ENCODE measurements around the gene MUC5B.
"Not testable (repeated sequence)": the region's sequence is repeated elsewhere in the genome, so short reads cannot be mapped to it uniquely, and the experiment has no call there.

MUC5B gene, protein sequence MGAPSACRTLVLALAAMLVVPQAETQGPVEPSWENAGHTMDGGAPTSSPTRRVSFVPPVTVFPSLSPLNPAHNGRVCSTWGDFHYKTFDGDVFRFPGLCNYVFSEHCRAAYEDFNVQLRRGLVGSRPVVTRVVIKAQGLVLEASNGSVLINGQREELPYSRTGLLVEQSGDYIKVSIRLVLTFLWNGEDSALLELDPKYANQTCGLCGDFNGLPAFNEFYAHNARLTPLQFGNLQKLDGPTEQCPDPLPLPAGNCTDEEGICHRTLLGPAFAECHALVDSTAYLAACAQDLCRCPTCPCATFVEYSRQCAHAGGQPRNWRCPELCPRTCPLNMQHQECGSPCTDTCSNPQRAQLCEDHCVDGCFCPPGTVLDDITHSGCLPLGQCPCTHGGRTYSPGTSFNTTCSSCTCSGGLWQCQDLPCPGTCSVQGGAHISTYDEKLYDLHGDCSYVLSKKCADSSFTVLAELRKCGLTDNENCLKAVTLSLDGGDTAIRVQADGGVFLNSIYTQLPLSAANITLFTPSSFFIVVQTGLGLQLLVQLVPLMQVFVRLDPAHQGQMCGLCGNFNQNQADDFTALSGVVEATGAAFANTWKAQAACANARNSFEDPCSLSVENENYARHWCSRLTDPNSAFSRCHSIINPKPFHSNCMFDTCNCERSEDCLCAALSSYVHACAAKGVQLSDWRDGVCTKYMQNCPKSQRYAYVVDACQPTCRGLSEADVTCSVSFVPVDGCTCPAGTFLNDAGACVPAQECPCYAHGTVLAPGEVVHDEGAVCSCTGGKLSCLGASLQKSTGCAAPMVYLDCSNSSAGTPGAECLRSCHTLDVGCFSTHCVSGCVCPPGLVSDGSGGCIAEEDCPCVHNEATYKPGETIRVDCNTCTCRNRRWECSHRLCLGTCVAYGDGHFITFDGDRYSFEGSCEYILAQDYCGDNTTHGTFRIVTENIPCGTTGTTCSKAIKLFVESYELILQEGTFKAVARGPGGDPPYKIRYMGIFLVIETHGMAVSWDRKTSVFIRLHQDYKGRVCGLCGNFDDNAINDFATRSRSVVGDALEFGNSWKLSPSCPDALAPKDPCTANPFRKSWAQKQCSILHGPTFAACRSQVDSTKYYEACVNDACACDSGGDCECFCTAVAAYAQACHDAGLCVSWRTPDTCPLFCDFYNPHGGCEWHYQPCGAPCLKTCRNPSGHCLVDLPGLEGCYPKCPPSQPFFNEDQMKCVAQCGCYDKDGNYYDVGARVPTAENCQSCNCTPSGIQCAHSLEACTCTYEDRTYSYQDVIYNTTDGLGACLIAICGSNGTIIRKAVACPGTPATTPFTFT (N-terminal part only)

GRCh38 chr11:1222491-1223345 is at the start of gene MUC5B:
Gene MUC5B, plus strand, starts transcription at chr11:1223066. Its CDS starts 58 bp downstream, at chr11:1223124.
- no peak for FAIRE-seq

DNA sequence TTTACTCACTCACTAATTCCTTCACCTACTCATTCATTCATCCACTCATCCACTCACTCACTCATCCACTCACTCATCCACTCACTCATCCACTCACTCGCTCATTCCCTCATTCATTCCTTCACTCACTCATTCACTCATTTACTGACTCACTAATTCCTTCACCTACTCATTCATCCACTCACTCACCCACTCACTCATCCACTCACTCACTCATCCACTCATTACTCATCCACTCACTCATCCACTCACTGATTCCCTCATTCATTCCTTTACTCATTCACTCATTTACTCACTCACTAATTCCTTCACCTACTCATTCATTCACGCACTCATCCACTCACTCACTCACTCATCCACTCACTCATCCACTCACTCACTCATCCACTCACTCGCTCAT is 49.5 kb upstream of the MUC5B start:
- FAIRE-seq, result not testable (repeated sequence)

DNA sequence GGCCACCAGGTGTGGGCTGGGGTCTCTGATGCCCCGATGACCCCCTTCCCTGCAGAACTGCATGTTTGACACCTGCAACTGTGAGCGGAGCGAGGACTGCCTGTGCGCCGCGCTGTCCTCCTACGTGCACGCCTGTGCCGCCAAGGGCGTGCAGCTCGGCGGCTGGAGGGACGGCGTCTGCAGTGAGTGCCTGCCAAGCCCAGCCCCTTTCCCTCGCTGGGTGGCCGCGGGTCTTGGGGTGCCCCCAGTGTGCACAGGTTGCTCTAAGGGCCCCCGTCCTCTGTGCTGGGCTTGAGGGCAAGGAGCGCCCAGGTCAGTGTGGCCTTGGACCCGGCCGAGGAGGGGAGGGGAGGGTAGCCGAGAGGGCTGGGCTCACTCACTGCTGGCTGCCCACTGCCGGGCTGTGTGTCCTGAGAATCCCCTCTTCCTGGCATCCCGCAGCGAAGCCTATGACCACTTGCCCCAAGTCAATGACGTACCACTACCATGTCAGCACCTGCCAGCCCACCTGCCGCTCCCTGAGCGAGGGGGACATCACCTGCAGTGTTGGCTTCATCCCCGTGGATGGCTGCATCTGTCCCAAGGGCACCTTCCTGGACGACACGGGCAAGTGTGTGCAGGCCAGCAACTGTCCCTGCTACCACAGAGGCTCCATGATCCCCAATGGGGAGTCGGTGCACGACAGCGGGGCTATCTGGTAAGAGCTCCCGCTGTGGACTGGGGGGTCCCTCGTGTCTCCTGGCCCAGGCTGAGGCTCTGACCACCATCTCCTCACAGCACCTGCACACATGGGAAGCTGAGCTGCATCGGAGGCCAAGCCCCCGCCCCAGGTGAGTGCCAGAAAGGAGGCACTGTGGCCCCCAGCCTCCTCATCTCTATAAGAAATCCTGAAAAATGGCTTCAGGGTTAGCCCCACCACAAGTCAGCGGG is 48.2 kb upstream of the MUC5B start:
- no peak for FAIRE-seq

GRCh38 chr11:1175461-1176223 is 47.2 kb upstream of the MUC5B start:
- FAIRE-seq, result no peak

DNA sequence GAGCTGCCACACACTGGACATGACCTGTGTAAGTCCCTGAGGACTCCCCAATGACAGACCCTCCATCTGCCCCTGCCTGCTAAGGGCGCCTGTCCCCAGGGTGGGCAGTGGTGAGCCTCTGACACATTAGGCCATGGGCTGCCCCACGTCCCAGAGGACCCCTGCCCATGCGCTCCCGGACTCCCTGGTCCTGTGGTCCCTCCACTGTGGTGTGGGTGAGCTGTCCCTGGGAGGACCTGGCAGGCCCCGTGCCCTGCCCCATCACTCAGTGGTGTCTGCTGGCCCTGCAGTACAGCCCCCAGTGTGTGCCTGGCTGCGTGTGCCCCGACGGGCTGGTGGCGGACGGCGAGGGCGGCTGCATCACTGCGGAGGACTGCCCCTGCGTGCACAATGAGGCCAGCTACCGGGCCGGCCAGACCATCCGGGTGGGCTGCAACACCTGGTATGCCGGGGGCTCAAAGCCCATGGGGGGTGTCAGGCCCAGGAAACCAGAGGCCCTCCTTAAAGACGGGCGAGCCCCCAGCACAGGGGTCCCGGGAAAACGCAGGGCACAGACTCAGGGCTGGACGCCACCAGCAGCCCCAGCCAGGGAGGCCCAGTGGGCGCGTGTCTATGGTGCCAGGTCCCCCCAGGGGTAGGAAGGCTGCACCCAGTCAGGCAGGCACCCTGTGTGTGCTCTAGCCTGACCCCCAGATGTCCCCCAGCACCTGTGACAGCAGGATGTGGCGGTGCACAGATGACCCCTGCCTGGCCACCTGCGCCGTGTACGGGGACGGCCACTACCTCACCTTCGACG is 46.4 kb upstream of the MUC5B start:
- FAIRE-seq, result no peak

GRCh38 chr11:1177020-1177770 is 45.7 kb upstream of the MUC5B start:
- FAIRE-seq, result no peak

DNA sequence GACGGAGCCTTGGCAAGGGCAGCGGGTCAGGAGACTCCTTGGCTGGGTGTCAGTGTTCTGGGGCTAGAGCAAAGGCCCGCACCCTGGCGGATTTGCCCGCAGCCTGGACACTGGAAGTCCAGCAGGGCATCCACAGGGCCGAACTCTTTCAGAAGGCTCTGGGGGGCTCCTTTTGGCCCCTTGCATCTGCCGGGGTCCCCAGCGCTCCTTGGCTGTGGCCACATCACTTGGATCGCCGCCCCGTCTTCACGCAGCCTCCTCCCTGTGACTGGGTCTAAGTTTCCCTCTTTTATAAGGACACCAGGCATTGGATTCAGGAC is 45.1 kb upstream of the MUC5B start:
- FAIRE-seq, result no peak

DNA sequence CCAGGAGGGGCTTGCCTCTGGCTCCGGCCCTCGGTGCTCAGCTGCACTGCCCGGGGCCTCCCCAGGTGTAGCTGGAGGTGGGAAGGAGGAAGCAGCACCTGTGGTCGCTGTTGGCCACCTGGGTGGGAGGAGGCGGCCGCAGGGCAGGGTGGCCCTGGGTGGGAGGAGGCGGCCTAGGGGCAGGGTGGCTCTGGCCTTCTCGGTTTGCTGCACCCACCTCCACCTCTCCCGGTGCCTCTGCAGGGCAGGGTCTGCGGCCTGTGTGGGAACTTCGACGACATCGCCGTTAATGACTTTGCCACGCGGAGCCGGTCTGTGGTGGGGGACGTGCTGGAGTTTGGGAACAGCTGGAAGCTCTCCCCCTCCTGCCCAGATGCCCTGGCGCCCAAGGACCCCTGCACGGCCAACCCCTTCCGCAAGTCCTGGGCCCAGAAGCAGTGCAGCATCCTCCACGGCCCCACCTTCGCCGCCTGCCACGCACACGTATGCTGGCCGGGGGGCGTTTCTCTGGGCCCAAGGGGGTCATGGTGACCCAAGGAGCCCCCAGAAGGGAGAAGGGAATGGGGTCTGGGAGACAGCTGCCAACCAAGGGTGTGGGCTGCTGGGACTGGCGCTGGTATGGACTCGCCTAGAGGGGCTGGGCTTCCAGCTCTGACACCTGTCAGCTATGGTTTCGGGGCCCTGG is 44.5 kb upstream of the MUC5B start:
- FAIRE-seq, result no peak

DNA sequence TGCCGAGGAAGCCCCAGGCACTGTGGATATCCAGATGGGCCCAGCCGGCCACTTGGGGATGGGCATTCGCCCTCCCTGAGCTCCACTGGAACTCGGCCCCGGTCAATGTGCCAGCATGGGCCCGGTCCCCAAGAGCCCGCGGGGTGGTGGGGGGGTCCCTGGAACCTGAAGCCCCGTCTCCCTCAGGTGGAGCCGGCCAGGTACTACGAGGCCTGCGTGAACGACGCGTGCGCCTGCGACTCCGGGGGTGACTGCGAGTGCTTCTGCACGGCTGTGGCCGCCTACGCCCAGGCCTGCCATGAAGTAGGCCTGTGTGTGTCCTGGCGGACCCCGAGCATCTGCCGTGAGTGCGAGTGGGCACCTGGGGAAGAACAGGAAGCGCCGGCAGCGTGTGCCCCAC is 44.0 kb upstream of the MUC5B start:
- FAIRE-seq, result no peak

DNA sequence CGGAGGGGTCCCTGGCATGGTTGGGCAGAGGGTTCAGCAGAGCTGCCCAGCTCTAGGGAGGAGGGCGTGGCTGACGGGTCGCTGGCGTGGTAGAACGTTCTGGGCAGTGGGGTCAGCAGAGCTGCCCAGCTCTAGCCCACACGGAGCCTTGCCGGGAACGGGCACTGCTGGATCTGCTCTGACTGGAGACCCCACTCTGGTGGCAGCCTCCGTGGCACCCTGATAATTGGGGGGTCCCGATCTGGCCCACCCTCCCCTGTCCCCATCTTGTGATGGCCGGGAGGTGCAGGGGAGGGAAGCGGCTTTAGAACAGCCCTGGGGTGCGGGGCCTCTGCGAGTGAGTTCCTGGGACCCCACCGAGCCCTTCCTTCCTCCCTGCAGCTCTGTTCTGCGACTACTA is 43.2 kb upstream of the MUC5B start:
- no peak for FAIRE-seq

GRCh38 chr11:1180171-1180570 is 42.7 kb upstream of the MUC5B start:
- FAIRE-seq, result no peak

- no peak for FAIRE-seq
Measured at GRCh38 chr11:1180947-1181391, 41.9 kb upstream of the MUC5B start.

DNA sequence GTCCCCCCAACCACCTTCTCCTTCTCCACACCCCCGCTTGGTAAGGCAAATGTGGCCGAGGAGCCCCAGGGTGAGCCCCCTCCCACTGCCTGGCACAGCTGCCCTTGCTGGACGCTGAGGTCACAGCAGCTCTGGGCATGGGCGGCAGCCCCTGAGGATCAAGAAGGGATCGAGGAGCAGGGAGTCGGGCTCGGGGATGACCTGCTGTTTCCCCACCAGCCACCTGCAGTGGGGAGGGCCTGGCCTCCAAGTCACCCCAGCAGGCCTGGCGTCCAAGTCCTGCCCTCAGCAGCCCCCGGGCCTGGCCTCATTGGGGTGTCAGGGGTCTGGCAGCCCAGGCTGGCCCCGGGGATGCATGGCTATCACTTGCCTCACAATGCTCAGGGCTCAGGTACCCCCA is 41.4 kb upstream of the MUC5B start:
- FAIRE-seq, result no peak

DNA sequence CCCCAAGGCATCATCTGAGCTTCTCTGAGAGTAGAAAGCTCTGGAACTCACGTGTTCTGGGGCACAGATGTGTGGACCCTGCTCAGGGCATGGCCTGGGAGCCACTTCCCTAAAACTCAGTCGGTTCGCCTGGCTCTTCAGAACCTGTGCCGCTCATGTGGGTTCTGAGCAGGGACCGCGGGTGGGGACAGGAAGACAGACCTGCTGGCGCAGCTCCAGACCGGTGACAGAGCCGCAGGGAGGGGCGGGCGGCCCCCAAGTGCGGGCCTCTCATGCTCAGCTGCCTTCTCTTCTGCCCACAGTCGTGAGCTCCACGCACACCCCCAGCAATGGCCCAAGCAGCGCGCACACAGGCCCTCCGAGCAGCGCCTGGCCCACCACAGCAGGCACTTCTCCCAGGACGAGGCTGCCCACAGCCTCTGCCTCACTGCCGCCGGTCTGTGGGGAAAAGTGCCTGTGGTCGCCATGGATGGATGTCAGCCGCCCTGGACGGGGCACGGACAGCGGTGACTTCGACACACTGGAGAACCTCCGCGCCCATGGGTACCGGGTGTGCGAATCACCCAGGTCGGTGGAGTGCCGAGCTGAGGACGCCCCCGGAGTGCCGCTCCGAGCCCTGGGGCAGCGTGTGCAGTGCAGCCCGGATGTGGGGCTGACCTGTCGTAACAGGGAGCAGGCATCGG is 40.9 kb upstream of the MUC5B start:
- no peak for FAIRE-seq

GRCh38 chr11:1184139-1184538 is 38.7 kb upstream of the MUC5B start:
- not testable (repeated sequence) for FAIRE-seq

GRCh38 chr11:1188451-1189130 is 34.3 kb upstream of the MUC5B start:
- not testable (repeated sequence) for FAIRE-seq

GRCh38 chr11:1189816-1190215 is 33.0 kb upstream of the MUC5B start:
- FAIRE-seq, result not testable (repeated sequence)
